HT1080 (cell line): ENCODE data around the gene UBXN6. TPM values are rescaled to one million over a fixed set of nuclear protein-coding genes. Genes with fewer than 3 reads are reported as not detected.

Experiments
- DNase-seq: peaks from one replicate; pipeline ENCODE4 v3.0.0-alpha.2; 2015; ENCODE audit warnings: low read depth
- total RNA-seq: library from RNA; depleted of rRNA; stranded (reverse); fragments of >200 nt; shearing (Covaris generic); gene quantifications from 2 replicates; pipeline ENCODE4 v1.2.3, GENCODE V29; 2014

UBXN6 gene
- total RNA-seq, 1 experiment from 2014 or later = 75.4 TPM

DNA sequence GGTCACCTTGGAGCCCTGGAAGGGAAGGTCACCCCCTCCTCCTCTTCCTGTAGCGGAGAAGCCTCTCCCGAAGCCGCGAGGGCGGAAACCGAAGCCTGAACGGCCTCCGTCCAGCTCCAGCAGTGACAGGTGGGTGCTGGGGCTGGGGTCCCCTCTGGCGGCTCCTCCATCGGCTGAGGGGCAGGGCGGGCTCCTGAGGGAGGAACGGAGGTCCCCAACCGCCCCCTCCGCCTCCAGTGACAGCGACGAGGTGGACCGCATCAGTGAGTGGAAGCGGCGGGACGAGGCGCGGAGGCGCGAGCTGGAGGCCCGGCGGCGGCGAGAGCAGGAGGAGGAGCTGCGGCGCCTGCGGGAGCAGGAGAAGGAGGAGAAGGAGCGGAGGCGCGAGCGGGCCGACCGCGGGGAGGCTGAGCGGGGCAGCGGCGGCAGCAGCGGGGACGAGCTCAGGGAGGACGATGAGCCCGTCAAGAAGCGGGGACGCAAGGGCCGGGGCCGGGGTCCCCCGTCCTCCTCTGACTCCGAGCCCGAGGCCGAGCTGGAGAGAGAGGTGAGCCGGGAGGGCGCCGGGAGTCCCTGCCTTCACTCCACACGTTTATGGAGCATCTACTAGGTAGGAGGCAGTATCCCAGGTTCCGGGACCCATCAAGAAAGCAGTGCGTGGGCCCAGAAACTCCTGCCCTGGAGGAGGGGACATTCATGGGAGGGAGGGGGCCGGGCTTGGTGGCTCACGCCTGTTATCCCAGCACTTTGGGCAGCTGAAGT is 36.5 kb upstream of the UBXN6 start:
- no peak for DNase-seq

DNA sequence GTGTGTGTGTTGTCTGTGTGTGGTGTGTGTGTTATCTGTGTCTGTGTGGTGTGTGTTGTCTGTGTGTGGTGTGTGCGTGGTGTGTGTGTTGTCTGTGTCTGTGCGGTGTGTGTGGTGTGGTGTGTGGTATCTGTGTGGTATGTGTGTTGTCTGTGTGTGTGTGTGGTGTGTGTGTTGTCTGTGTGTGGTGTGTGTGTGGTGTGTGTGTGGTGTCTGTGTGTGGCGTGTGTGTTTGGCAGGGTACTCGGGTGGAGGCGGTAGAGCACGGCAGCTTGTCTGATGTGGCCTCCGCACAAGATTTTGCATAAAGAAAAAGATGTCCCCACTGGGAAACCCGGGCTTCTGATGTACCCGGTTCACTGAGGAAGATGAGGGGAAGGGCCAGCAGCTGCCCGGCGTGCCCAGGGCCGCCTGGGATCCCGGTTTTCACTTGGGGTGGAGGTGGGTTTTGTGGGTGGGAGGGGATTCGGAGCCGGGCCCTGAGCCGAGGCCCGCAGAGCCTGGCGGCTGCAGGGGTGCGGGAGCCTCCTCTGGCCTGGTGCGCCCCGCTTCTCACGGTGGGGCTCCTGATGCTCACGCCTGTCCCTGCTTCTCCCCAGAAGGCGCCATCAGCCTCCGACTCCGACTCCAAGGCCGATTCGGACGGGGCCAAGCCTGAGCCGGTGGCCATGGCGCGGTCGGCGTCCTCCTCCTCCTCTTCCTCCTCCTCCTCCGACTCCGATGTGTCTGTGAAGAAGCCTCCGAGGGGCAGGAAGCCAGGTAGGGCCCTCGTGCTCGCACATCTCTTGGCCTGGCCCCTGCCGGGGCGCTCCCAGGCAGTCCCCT is 35.7 kb upstream of the UBXN6 start:
- no peak for DNase-seq

- DNase-seq = no peak
Observed at GRCh38 chr19:4492337-4493103, 34.9 kb upstream of the UBXN6 start.

DNA sequence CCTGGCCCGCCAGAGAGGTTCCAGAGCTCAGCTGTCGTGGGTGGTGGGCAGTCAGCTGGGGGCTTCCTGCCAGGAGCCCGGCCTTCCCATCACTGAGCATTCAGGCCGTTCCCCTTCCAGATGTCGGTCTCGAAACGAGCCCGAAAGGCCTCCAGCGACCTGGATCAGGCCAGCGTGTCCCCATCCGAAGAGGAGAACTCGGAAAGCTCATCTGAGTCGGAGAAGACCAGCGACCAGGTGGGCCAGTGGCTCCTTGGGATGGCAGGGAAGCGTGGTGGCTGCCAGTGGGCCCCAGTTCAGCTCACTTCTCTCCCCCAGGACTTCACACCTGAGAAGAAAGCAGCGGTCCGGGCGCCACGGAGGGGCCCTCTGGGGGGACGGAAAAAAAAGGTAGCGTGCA is 33.9 kb upstream of the UBXN6 start:
- DNase-seq = no peak

GRCh38 chr19:4488496-4488895 is 30.9 kb upstream of the UBXN6 start:
- DNase-seq = no peak

GRCh38 chr19:4487572-4487971 is 30.0 kb upstream of the UBXN6 start:
- DNase-seq = no peak

DNA sequence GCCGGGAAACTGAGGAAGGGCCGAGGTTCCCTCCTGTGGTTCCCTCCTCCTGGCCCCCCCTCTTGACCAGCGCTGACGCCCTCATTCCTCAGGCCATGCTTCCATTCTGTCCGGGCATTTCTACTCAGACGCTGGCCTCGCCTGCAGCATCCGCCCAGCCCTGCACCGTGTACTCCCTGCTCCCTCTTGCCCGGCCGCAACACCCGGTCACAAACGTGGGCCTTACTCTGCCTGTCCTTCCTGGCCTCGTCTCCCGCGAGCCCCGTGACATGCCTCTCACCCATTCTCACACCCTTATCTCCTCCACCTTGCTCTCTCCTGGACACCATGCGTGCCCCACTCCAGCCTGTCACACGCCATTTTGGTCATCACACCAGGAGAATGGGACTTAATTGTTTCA is 25.8 kb upstream of the UBXN6 start:
- no peak for DNase-seq

GRCh38 chr19:4482721-4483364 is 25.2 kb upstream of the UBXN6 start:
- DNase-seq = no peak

DNA sequence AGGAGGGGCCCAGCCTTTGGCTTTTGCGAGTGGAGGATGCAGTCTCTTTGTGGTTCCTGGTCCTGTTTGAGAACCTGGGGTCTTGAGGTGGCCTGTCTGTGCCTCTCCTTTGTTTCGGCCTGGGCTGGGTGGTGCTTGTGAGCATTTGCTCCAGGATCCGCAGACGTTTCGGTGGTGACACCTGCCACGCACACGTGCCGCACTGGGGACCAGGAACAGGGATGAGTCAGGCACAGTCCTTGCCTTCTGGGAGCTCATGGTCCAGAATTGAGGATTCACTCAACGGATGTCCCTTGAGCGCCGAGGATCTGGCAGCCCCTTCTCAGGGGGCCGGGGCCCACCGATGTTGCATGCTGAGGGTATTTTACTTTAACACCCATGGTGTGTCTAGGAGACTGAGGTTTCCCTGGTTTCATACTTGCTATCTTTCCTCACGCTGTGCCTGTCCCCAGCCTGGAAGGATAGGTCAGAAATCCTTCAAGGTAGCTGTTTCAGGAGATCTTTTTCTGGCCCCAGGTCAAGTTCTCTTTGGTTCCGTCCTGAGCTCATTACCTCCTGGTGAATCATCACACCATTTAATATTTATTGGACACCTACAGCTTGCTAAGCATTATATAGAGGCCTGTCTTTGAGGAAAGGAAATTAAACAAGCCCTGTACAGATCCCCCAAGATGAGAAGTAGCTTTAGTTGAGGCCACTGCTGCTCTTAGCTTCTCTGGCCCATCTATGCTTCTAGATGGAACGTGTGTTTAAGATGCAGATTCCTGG is 19.6 kb upstream of the UBXN6 start:
- DNase-seq = no peak

DNA sequence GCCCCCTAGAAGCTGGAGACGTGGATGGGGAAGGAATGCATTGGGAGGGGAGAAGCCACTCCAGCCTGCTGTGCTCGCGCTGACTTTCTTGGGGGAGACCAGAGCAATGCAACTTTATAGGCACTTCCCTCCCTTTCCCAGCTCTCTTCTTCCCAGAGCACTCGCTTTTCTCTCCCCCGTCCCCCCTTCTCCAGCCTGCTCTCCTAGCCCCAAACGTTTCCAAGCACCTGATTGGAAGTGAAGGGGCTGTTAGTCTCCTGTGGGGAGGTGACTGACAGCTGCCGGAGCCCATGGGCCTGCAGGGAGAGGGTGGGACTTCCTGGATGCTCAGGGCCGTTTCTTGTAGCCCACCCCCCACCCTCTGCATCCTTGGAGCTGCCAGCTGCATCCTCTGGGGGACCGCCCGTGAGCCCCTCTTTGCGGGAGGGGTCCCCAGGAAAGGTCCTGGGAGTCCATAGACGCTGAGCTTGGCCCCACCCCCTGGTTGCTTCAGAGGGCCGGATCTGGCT is 17.0 kb upstream of the UBXN6 start:
- DNase-seq = peak; percentile 53

- no peak for DNase-seq
Observed at GRCh38 chr19:4473763-4474513, 16.3 kb upstream of the UBXN6 start.

- no peak for DNase-seq
Observed at GRCh38 chr19:4473011-4473762, 15.6 kb upstream of the UBXN6 start.

- DNase-seq = no peak
Observed at GRCh38 chr19:4472174-4472974, 14.8 kb upstream of the UBXN6 start, which contains the start of gene HDGFL2. HDGFL2 (plus strand) TSS chr19:4472297; CDS start chr19:4472351, 54 bp downstream.

- DNase-seq = peak; percentile 99
Observed at GRCh38 chr19:4471403-4472173, 14.0 kb upstream of the UBXN6 start.

GRCh38 chr19:4467835-4468234 is 10.2 kb upstream of the UBXN6 start:
- DNase-seq = no peak

DNA sequence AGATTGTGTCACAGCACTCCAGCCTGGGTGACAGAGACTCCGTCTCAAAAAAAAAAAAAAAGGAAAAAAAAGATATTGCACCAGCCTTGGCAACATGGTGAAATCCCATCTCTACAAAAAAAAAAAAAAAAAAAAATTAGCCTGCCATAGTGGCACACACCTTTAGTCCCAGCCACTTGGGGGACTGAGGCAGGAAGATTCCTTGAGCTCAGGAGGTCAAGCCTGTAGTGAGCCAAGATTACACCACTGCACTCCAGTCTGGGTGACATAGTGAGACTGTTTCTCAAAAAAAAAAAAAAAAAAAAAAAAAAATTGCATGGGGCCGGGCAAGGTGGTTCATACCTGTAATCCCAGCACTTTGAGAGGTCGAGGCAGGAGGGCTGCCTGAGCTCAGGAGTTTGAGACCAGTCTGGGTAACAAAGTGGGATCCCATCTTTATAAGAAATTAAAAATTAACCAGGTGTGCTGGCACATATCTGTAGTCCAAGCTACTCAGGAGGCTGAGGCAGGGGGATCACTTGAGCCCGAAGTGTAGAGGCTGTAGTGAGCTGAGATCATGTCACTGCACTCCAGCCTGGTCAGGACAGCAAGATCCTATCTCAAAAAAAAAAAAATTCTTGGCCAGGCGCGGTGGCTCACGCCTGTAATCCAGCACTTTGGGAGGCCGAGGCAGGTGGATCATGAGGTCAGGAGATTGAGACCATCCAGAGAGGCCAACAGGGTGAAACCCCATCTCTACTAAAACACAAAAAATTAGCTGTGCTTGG is 7.4 kb upstream of the UBXN6 start:
- DNase-seq = no peak
